Pancreas (tissue), 10 donors: ENCODE data around the gene SFMBT2. TPM values are rescaled to one million over a fixed set of nuclear protein-coding genes. Genes with fewer than 3 reads are reported as not detected.

Experiments
- ATAC-seq, 4 donors: fragments of 200-7000 bp; cut with Tn5 transposase; one replicate each; pipeline versions ENCODE4 v1.8.0 to v1.9.1; 2020; ENCODE audit warnings: mild to moderate bottlenecking in 4 of 4, moderate library complexity in 4 of 4
- DNase-seq, 6 donors: peaks; one replicate each; pipeline ENCODE4 v3.0.0-alpha.2; 2020
- FAIRE-seq: peaks from 2 replicates; lab custom pipeline; 2012; peaks lifted over from hg19 to GRCh38; lab: Jason Lieb, UNC
- H3K27ac ChIP-seq, 4 donors: fragments of 200-600 bp; sonication (generic); 1 replicate in 3 of 4; 2 replicates in 1 of 4; pipeline versions ENCODE4 v1.5.0 to v1.8.0; 2020
- H3K27me3 ChIP-seq, 4 donors: fragments of 200-600 bp; one replicate each; pipeline ENCODE4 v1.8.0; 2021
- H3K36me3 ChIP-seq, 3 donors: fragments of 200-600 bp; sonication (generic) in 1 of 3; one replicate each; pipeline versions ENCODE4 v1.5.0 to v1.8.0; 2020 to 2021
- H3K4me1 ChIP-seq, 3 donors: fragments of 200-600 bp; one replicate each; pipeline ENCODE4 v1.8.0; 2021
- H3K4me3 ChIP-seq, 4 donors: fragments of 200-600 bp; sonication (generic) in 2 of 4; one replicate each; pipeline versions ENCODE4 v1.5.0 to v1.8.0; 2020 to 2021
- H3K9me3 ChIP-seq, 4 donors: fragments of 200-600 bp; one replicate each; pipeline ENCODE4 v1.8.0; 2021
- CTCF ChIP-seq, 4 donors: fragments of 200-600 bp; sonication (generic) in 3 of 4; IDR thresholded peaks; one replicate each; pipeline versions ENCODE4 v1.5.0 to v1.8.0; 2021; ENCODE audit warnings: antibody characterized with exemption in 4 of 4
- WGBS, 2 donors: extraction: QIAGEN DNeasy Blood & Tissue Kit; methylation state at CpG; one replicate each; pipeline ENCODE4 v1.1.7; 2013; 5-methylcytosine and 5-hydroxymethylcytosine counted together
- intact Hi-C, 3 donors: fragments of 100-400 bp; cut with DNase I; formaldehyde crosslinking; loops; one replicate each; pipeline versions ENCODE4 v1.11.1 to v1.14.2; 2022
- polyA plus RNA-seq, 2 donors: library from polyadenylated mRNA; stranded (reverse); fragments of 200-250 nt; gene quantifications; one replicate each; pipeline ENCODE4 v1.2.3, GENCODE V29; 2013
- total RNA-seq, 6 donors: library from RNA; stranded (reverse); fragmentation: NEBNext Ultra II Directional in 4 of 6; extraction: Animal tissue kit (Norgen Biotek cat#: 25700) in 4 of 6; gene quantifications; one replicate each; pipeline versions ENCODE4 v1.2.1 to v1.2.4, GENCODE V29; 2021 to 2023
- donor health status: healthy with polysubstance abuse.
- donor health status: DM: no; HTN: no; CAD: no; lungs with moderate emphysema.
- donor health status: DM: no; HTN: no; CAD: no.
- donor health status: control.
- donor health status: control.
- donor health status: Bipolar disorder and iron deficiency.
- donor health status: DM: yes; HTN: yes; CAD: no.
- donor health status: DM: no; HTN: no; CAD: no.
- donor health status: DM: no; HTN: no; CAD: no.
- donor health status: DM: yes; HTN: yes; CAD: no.

The SFMBT2 gene
- total and polyA plus RNA-seq, 8 donors = 0.65 to 9.4 (median 1.9) TPM

GRCh38 chr10:7233259-7233991, 177.4 kb downstream of the SFMBT2 start:
- intact Hi-C loops = no loop called here
- no peak for TF ChIP-seq CTCF (IDR thresholded peaks at IDR 0.05)
- Histone ChIP-seq H3K9me3 (no peaks in the 10 kb centered on the region), H3K36me3 (no peaks in the 10 kb centered on the region), H3K27me3 (no peaks in the 10 kb centered on the region), H3K27ac (no peak overlapping the region), H3K4me3 (no peak overlapping the region), H3K4me1 (no peaks in the 10 kb centered on the region)
- FAIRE-seq (no peak), ATAC-seq (peak in 1 of 4 donors; percentile 30), DNase-seq (no peak)
- 45 to 51% methylated on average over 4 of the region's 4 CpGs for WGBS, 2 donors

GRCh38 chr10:7231509-7232414, 179.1 kb downstream of the SFMBT2 start:
- FAIRE-seq (no peak), ATAC-seq (no peak), DNase-seq (no peak)
- Histone ChIP-seq H3K36me3 (no peaks in the 10 kb centered on the region), H3K9me3 (no peaks in the 10 kb centered on the region), H3K27ac (no peak overlapping the region), H3K4me1 (no peaks in the 10 kb centered on the region), H3K27me3 (no peaks in the 10 kb centered on the region), H3K4me3 (no peak overlapping the region)
- intact Hi-C loops = no loop called here
- WGBS, 2 donors = 44 to 56% methylated on average over 9 of the region's 9 CpGs
- no peak for TF ChIP-seq CTCF (IDR thresholded peaks at IDR 0.05)

GRCh38 chr10:7230951-7231350, 179.9 kb downstream of the SFMBT2 start:
- no peaks in the 10 kb centered on the region for H3K9me3 ChIP-seq
- WGBS, 2 donors = 64 to 79% methylated on average over 4 of the region's 4 CpGs
- ATAC-seq = no peak
- intact Hi-C loops = no loop called here
- H3K27me3 ChIP-seq = no peaks in the 10 kb centered on the region
- no peaks in the 10 kb centered on the region for H3K4me1 ChIP-seq
- no peak for DNase-seq
- H3K27ac ChIP-seq = no peak overlapping the region
- H3K4me3 ChIP-seq = no peak overlapping the region
- FAIRE-seq = no peak
- no peak for TF ChIP-seq CTCF (IDR thresholded peaks at IDR 0.05)
- H3K36me3 ChIP-seq = no peaks in the 10 kb centered on the region

DNA sequence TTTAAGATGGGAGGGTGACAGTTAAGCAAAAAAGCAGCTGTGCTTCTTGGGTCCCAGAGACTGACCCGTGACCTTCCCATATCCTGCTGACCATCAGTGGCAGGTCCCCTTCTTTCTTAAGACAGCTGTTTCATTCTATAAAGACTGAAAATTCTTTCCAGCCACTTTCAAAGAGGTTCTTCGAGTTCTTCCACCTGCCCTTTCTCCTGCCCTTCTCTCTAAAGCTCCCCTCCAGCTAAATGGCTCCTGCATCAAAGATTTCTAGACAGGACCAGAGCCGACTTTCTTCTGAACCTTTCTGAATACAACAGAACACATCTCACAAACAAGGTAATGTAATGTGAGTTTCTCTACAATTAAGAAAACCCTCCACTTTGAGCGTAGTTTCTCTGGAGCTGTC, 180.8 kb downstream of the SFMBT2 start:
- DNase-seq (no peak), FAIRE-seq (no peak), ATAC-seq (no peak)
- 73 to 90% methylated on average over 4 of the region's 4 CpGs for WGBS, 2 donors
- intact Hi-C loops = no loop called here
- Histone ChIP-seq H3K36me3 (no peaks in the 10 kb centered on the region), H3K4me3 (no peak overlapping the region), H3K9me3 (no peaks in the 10 kb centered on the region), H3K27ac (no peak overlapping the region), H3K27me3 (no peaks in the 10 kb centered on the region), H3K4me1 (no peaks in the 10 kb centered on the region)
- no peak for TF ChIP-seq CTCF (IDR thresholded peaks at IDR 0.05)
